Measurements from ENCODE around the gene UVRAG.

GRCh38 chr11:75903276-75903675 is 88.3 kb downstream of the UVRAG start:
- TF ChIP-seq CTCF (IDR thresholded peaks at IDR 0.05; ENCODE audit: insufficient read depth, low read length, poor library complexity, severe bottlenecking) (no peak), EZH2phosphoT487 (conservative IDR thresholded peaks at IDR 0.05; ENCODE audit: low read length) (no peak)
